ENCODE data around the gene SLC38A9. TPM values are rescaled to one million over a fixed set of nuclear protein-coding genes. Genes with fewer than 3 reads are reported as not detected.

The SLC38A9 gene
- total RNA-seq, 1 experiment from 2014 or later: 20.1 TPM

DNA sequence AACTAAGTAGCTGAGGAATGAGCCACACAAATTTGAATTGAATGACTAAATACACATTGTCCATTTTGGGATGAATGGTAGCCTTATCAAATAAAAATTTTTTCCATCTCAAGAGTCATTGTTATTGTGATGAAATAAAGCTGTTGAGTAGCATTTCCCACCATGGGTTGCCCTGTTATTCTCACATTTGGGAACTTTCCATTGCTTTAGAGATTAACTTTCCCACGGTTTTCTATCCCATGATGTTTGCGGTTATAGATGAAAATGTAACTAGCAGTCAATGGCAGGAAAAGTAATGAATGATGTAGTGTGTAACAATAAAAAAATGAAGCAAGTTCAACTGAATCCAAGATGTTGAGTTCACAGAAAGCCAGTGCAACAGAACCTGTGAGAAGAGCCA, 117.5 kb downstream of the SLC38A9 start:
- Mint-ChIP-seq H3K9me3 (ENCODE audit: unreplicated experiment) (no peaks in the 10 kb centered on the region), H3K27ac (ENCODE audit: low read depth, unreplicated experiment) (no peak overlapping the region), H3K4me1 (ENCODE audit: insufficient read depth, unreplicated experiment) (peaks cover 22% of the 10 kb centered on the region), H3K4me3 (ENCODE audit: unreplicated experiment) (no peak overlapping the region), H3K36me3 (ENCODE audit: insufficient read depth, unreplicated experiment) (no peaks in the 10 kb centered on the region), H3K27me3 (ENCODE audit: insufficient read depth, unreplicated experiment) (no peaks in the 10 kb centered on the region)
- ChIA-PET CTCF (no interaction called here), POLR2A (interaction anchor here (0.7 kb wide), 1 partner anchor 31 kb away, joined by 3 read pairs; no protein-coding TSS in a partner anchor)
- no TSS peak for BruUV-seq (replicated peaks)
- intact Hi-C loops (cut with micrococcal nuclease): no loop called here
- no peak for DNase-seq (ENCODE audit: unreplicated experiment)
- TF ChIP-seq, protein P1, sequence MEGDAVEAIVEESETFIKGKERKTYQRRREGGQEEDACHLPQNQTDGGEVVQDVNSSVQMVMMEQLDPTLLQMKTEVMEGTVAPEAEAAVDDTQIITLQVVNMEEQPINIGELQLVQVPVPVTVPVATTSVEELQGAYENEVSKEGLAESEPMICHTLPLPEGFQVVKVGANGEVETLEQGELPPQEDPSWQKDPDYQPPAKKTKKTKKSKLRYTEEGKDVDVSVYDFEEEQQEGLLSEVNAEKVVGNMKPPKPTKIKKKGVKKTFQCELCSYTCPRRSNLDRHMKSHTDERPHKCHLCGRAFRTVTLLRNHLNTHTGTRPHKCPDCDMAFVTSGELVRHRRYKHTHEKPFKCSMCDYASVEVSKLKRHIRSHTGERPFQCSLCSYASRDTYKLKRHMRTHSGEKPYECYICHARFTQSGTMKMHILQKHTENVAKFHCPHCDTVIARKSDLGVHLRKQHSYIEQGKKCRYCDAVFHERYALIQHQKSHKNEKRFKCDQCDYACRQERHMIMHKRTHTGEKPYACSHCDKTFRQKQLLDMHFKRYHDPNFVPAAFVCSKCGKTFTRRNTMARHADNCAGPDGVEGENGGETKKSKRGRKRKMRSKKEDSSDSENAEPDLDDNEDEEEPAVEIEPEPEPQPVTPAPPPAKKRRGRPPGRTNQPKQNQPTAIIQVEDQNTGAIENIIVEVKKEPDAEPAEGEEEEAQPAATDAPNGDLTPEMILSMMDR (IDR thresholded peaks at IDR 0.05; ENCODE audit: unreplicated experiment): no peak

DNA sequence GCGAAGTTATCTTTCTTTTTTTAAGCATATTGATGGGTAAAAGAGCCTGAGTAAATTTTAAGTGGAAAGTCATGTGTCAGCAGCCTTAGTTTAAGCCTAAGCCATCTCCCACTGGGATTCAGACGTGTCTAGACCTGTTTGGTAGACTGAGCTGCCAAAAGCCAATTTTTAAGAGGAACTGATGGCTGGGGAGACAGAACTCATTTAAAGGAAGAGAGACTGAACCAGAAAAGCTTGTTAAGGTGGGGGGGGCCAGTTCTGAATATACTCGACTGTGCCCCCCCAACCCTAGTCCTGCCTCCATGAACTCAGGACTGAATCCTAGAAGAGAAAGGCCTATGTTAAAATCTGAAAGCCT, 119.0 kb downstream of the SLC38A9 start:
- peak; percentile 79 for DNase-seq (ENCODE audit: unreplicated experiment)
- POLR2A ChIA-PET: interaction anchor here (0.6 to 1.3 kb wide), 5 partner anchors 28 to 155 kb away, joined by 3 to 4 read pairs (median 3); no protein-coding TSS in a partner anchor
- Mint-ChIP-seq H3K4me3 (ENCODE audit: unreplicated experiment) (no peak overlapping the region), H3K36me3 (ENCODE audit: insufficient read depth, unreplicated experiment) (no peaks in the 10 kb centered on the region), H3K9me3 (ENCODE audit: unreplicated experiment) (no peaks in the 10 kb centered on the region), H3K27ac (ENCODE audit: low read depth, unreplicated experiment) (peak overlapping the region; percentile 75), H3K4me1 (ENCODE audit: insufficient read depth, unreplicated experiment) (peaks cover 18% of the 10 kb centered on the region), H3K27me3 (ENCODE audit: insufficient read depth, unreplicated experiment) (no peaks in the 10 kb centered on the region)
- TF ChIP-seq, protein P1 (IDR thresholded peaks at IDR 0.05; ENCODE audit: unreplicated experiment): no peak
- intact Hi-C loops (cut with micrococcal nuclease): no loop called here
- no TSS peak for BruUV-seq (replicated peaks)
- CTCF ChIA-PET: interaction anchor here (0.6 kb wide), 1 partner anchor 281 kb away, joined by 4 read pairs; no protein-coding TSS in a partner anchor

DNA sequence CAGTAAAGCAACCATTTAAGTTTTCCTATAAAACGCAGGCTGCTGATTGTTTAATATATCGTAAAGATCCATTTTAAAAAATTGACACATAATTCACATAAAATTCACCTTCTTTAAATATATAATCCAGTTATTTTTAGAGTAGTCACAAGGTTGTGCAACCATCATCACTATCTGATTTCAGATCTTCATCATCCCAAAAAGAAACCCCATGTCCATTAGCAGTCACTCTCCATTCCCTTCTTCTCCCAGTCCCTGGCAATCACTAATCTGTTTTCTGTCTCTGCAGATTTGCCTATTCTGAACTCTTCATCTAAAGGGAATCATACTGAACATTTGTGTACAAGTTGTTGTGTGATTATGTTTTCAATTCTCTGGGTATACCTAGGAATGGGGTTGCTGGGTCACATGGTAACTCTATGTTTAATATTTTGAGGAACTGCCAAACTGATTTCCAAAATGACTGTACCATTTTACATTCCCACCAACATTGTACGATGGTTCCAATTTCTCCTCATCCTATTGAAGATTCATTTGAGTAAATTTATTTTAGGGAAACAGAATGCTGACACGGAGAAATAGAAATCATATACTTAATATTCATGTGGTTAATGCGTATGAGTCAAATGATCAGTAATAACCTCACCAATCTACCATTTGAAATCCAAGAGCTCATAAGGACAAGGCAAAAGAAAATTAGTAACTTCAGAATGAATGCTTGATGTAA, 119.6 kb downstream of the SLC38A9 start:
- no peak for DNase-seq (ENCODE audit: unreplicated experiment)
- intact Hi-C loops (cut with micrococcal nuclease): no loop called here
- no peak overlapping the region for H3K4me3 Mint-ChIP-seq (ENCODE audit: unreplicated experiment)
- H3K4me1 Mint-ChIP-seq (ENCODE audit: insufficient read depth, unreplicated experiment): peaks cover 13% of the 10 kb centered on the region
- POLR2A ChIA-PET: interaction anchor here (1.2 to 1.3 kb wide), 2 partner anchors 28 to 42 kb away, joined by 3 read pairs; no protein-coding TSS in a partner anchor
- CTCF ChIA-PET: no interaction called here
- no peaks in the 10 kb centered on the region for H3K27me3 Mint-ChIP-seq (ENCODE audit: insufficient read depth, unreplicated experiment)
- H3K27ac Mint-ChIP-seq (ENCODE audit: low read depth, unreplicated experiment): peak overlapping the region; percentile 75
- TF ChIP-seq, protein P1 (IDR thresholded peaks at IDR 0.05; ENCODE audit: unreplicated experiment): no peak
- H3K9me3 Mint-ChIP-seq (ENCODE audit: unreplicated experiment): no peaks in the 10 kb centered on the region
- H3K36me3 Mint-ChIP-seq (ENCODE audit: insufficient read depth, unreplicated experiment): no peaks in the 10 kb centered on the region
- no TSS peak for BruUV-seq (replicated peaks)

DNA sequence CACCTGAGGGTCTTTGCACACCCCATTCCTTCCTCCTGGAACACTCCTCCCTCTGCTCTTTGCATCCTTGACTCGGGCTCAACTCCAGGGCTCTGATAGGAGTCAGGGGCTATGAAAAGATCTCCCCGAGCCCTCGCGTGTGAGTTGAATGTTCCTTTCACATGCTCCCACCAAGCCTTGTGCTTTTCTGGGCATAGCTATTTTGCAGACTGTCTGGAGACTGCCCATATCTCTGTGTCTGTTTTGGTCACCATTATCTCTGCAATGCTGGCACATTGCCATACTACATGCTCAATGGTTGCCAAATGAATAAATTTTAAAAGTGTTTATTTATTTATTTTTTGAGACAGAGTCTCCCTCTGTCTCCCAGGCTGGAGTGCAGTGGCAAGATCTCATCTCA, 120.4 kb downstream of the SLC38A9 start:
- H3K27me3 Mint-ChIP-seq (ENCODE audit: insufficient read depth, unreplicated experiment): no peaks in the 10 kb centered on the region
- no peak for DNase-seq (ENCODE audit: unreplicated experiment)
- intact Hi-C loops (cut with micrococcal nuclease): no loop called here
- H3K36me3 Mint-ChIP-seq (ENCODE audit: insufficient read depth, unreplicated experiment): no peaks in the 10 kb centered on the region
- H3K4me3 Mint-ChIP-seq (ENCODE audit: unreplicated experiment): no peak overlapping the region
- no TSS peak for BruUV-seq (replicated peaks)
- ChIA-PET CTCF (interaction anchor here (0.6 to 1.1 kb wide), 2 partner anchors 9 to 10 kb away, joined by 4 to 5 read pairs; no protein-coding TSS in a partner anchor), POLR2A (interaction anchor here (0.8 kb wide), 1 partner anchor 178 kb away, joined by 3 read pairs; no protein-coding TSS in a partner anchor)
- TF ChIP-seq, protein P1 (IDR thresholded peaks at IDR 0.05; ENCODE audit: unreplicated experiment): no peak
- H3K4me1 Mint-ChIP-seq (ENCODE audit: insufficient read depth, unreplicated experiment): peaks cover 8% of the 10 kb centered on the region
- no peak overlapping the region for H3K27ac Mint-ChIP-seq (ENCODE audit: low read depth, unreplicated experiment)
- H3K9me3 Mint-ChIP-seq (ENCODE audit: unreplicated experiment): no peaks in the 10 kb centered on the region
